Suprapubic skin (tissue), 4 donors: ENCODE measurements around the gene U2AF1. TPM values are rescaled to one million over a fixed set of nuclear protein-coding genes. Genes with fewer than 3 reads are reported as not detected.
"Not testable (repeated sequence)": the region's sequence is repeated elsewhere in the genome, so short reads cannot be mapped to it uniquely, and the experiment has no call there.

Experiments used
- DNase-seq, 2 donors: peaks; one replicate each; pipeline ENCODE4 v3.0.0-alpha.2; 2019; ENCODE audit warnings: low spot score in 2 of 2
- H3K27ac ChIP-seq: fragments of 200-600 bp; sonication (generic); one replicate; pipeline ENCODE4 v1.5.1; 2019
- H3K27me3 ChIP-seq: fragments of 200-600 bp; sonication (generic); one replicate; pipeline ENCODE4 v1.5.1; 2019
- H3K36me3 ChIP-seq: fragments of 200-600 bp; sonication (generic); one replicate; pipeline ENCODE4 v1.5.1; 2019
- H3K4me1 ChIP-seq: fragments of 200-600 bp; sonication (generic); one replicate; pipeline ENCODE4 v1.5.1; 2019
- H3K4me3 ChIP-seq: fragments of 200-600 bp; sonication (generic); one replicate; pipeline ENCODE4 v1.5.1; 2019; ENCODE audit warnings: mild to moderate bottlenecking
- H3K9me3 ChIP-seq: fragments of 200-600 bp; sonication (generic); one replicate; pipeline ENCODE4 v1.5.1; 2019
- WGBS: methylation state at CpG from one replicate; pipeline ENCODE4 v1.1.5; 2018; 5-methylcytosine and 5-hydroxymethylcytosine counted together
- total RNA-seq, 4 donors: library from RNA; depleted of rRNA; stranded (reverse); fragments of >200 nt; gene quantifications; one replicate each; pipeline ENCODE4 v1.1.0, GENCODE V29; 2016

Gene U2AF1
- total RNA-seq, 4 donors from 2014 or later, result 38.8 to 77.3 (median 51.7) TPM

GRCh38 chr21:43068065-43068464 lies 39.3 kb downstream of the U2AF1 start:
- not testable (repeated sequence) for H3K27me3 ChIP-seq, H3K27ac ChIP-seq

GRCh38 chr21:43066690-43067089 lies 40.7 kb downstream of the U2AF1 start:
- 88% methylated on average over 8 of the region's 12 CpGs for WGBS
- not testable (repeated sequence) for H3K36me3 ChIP-seq, H3K4me3 ChIP-seq, H3K9me3 ChIP-seq, H3K27ac ChIP-seq, DNase-seq, H3K27me3 ChIP-seq, H3K4me1 ChIP-seq

More at GRCh38 chr21:43068065-43068464, 39.3 kb downstream of the U2AF1 start:
- not testable (repeated sequence) for H3K9me3 ChIP-seq, H3K4me1 ChIP-seq, DNase-seq, H3K36me3 ChIP-seq, H3K4me3 ChIP-seq
- WGBS, result 88% methylated on average over 5 of the region's 12 CpGs

GRCh38 chr21:43065991-43066390 lies 41.4 kb downstream of the U2AF1 start:
- H3K4me1 ChIP-seq, H3K27me3 ChIP-seq, H3K4me3 ChIP-seq, H3K27ac ChIP-seq, DNase-seq, H3K9me3 ChIP-seq, H3K36me3 ChIP-seq: not testable (repeated sequence)
- no CpG with 5 or more reads among the region's 30 CpGs for WGBS

GRCh38 chr21:43064265-43064917 lies 43.0 kb downstream of the U2AF1 start:
- WGBS, result no CpG with 5 or more reads among the region's 22 CpGs
- not testable (repeated sequence) for H3K36me3 ChIP-seq, H3K4me3 ChIP-seq, H3K4me1 ChIP-seq, H3K27ac ChIP-seq, H3K9me3 ChIP-seq, DNase-seq, H3K27me3 ChIP-seq

- not testable (repeated sequence) for H3K4me1 ChIP-seq, H3K27ac ChIP-seq, H3K4me3 ChIP-seq, DNase-seq, H3K27me3 ChIP-seq, H3K9me3 ChIP-seq, H3K36me3 ChIP-seq
- no CpG with 5 or more reads among the region's 28 CpGs for WGBS
These were observed 44.3 kb downstream of the U2AF1 start for GRCh38 chr21:43062955-43063664.

- no CpG with 5 or more reads among the region's 13 CpGs for WGBS
These were observed 54.3 kb downstream of the U2AF1 start for GRCh38 chr21:43053112-43053511.

GRCh38 chr21:43045876-43046821 lies 61.2 kb downstream of the U2AF1 start:
- H3K27ac ChIP-seq, H3K36me3 ChIP-seq, H3K4me3 ChIP-seq, H3K4me1 ChIP-seq, H3K27me3 ChIP-seq, H3K9me3 ChIP-seq, DNase-seq: not testable (repeated sequence)
- 48% methylated on average over 11 of the region's 21 CpGs for WGBS

More at GRCh38 chr21:43053112-43053511, 54.3 kb downstream of the U2AF1 start:
- not testable (repeated sequence) for H3K9me3 ChIP-seq, DNase-seq, H3K4me1 ChIP-seq, H3K4me3 ChIP-seq, H3K27ac ChIP-seq, H3K36me3 ChIP-seq, H3K27me3 ChIP-seq

GRCh38 chr21:43045165-43045875 lies 62.0 kb downstream of the U2AF1 start:
- H3K27ac ChIP-seq, result not testable (repeated sequence)

GRCh38 chr21:43044547-43044946 lies 62.8 kb downstream of the U2AF1 start:
- not testable (repeated sequence) for H3K27me3 ChIP-seq, H3K4me1 ChIP-seq, H3K36me3 ChIP-seq, DNase-seq, H3K27ac ChIP-seq, H3K9me3 ChIP-seq, H3K4me3 ChIP-seq
- no CpG with 5 or more reads among the region's 14 CpGs for WGBS

More at GRCh38 chr21:43045165-43045875, 62.0 kb downstream of the U2AF1 start:
- H3K4me3 ChIP-seq, H3K9me3 ChIP-seq, DNase-seq, H3K36me3 ChIP-seq, H3K4me1 ChIP-seq, H3K27me3 ChIP-seq: not testable (repeated sequence)
- WGBS, result no CpG with 5 or more reads among the region's 17 CpGs

- H3K9me3 ChIP-seq, DNase-seq, H3K36me3 ChIP-seq, H3K4me1 ChIP-seq, H3K4me3 ChIP-seq, H3K27ac ChIP-seq, H3K27me3 ChIP-seq: not testable (repeated sequence)
- 100% methylated on average over 3 of the region's 14 CpGs for WGBS
These were observed 64.1 kb downstream of the U2AF1 start for GRCh38 chr21:43043291-43043690.

Other genes starting within 250 kb of the U2AF1 start
- 10 to 100 TPM; 10.1 to 18.7 (median 14.1) TPM for gene WDR4, start 228.0 kb downstream of the U2AF1 start, total RNA-seq
- 10 to 100 TPM; 44.1 to 69.3 (median 60.0) TPM for gene NDUFV3, start 214.3 kb downstream of the U2AF1 start, total RNA-seq
- not detected for gene ERVH48-1, start 181.9 kb downstream of the U2AF1 start, total RNA-seq
- 10 to 100 TPM in 3 of 4 donors, 1 to 10 TPM in 1; 8.8 to 17.6 (median 11.6) TPM for gene PKNOX1, start 133.0 kb downstream of the U2AF1 start, total RNA-seq
- 1 to 10 TPM; 3.3 to 7.1 (median 6.1) TPM for gene CBS, start 31.7 kb downstream of the U2AF1 start, total RNA-seq
- gene CRYAA, start 61.4 kb upstream of the U2AF1 start, total RNA-seq, result not detected